A549 (cell line): Measurements from ENCODE around the gene PAEP.

Source experiments
- JUNB ChIP-seq: fragments of >200 bp; sonication (Bioruptor Twin); formaldehyde crosslinking; IDR thresholded peaks from 2 replicates; pipeline ENCODE4 v1.6.1; 2016
- KDM5A ChIP-seq: fragments of 200-600 bp; sonication (generic); IDR thresholded peaks from 2 replicates; pipeline ENCODE4 v1.6.1; 2016; ENCODE audit warnings: antibody characterized with exemption, mild to moderate bottlenecking
- POLR2A ChIP-seq: IDR thresholded peaks from 2 replicates; pipeline ENCODE4 v1.6.1; 2012; ENCODE audit warnings: mild to moderate bottlenecking, low read length
- SMC3 ChIP-seq: fragments of >200 bp; sonication (Bioruptor Twin); formaldehyde crosslinking; IDR thresholded peaks from 3 replicates; pipeline ENCODE4 v1.6.1; 2018; ENCODE audit warnings: inconsistent platforms
- TF ChIP-seq, protein P1 (sequence below): fragments of >200 bp; sonication (Bioruptor Twin); formaldehyde crosslinking; IDR thresholded peaks from 3 replicates; pipeline ENCODE4 v1.5.1; 2016

DNA sequence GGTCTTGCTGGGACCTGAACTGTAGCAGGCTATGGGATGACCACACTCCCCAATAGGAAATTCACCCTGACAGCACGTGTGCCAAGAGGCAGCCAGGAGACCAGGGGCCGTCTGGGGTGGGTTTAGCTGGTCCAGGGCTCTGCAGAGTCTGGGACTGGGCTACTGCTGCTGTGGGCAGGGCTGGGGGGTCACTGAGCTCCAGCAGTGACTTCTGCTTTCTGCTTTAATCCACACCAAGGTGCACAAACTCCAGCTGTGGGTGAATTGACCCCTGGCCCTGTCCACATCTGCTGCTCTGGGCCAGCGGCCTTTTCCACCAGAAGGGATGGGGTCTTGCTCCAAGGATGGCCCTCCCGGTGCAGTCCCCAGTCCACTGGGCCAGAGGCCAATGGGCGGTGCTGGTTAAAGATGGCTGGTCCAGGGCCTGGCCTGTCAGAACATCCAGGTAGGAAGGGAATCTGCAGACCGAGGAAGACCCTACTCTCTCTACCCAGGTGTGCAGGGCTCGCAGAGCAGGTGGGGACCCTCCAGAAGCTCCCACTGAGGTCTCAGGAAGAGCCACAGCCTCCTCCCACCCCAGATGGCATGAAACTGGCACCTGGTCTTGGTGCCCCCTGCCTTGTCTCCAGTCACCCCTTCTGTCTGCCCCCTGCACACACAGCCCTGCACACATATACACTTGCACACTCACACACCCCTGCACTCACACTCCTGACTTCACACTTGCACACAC, 49.8 kb downstream of the PAEP start:
- TF ChIP-seq POLR2A (no peak), KDM5A (no peak), JUNB (no peak), SMC3 (no peak)
- TF ChIP-seq, protein P1, sequence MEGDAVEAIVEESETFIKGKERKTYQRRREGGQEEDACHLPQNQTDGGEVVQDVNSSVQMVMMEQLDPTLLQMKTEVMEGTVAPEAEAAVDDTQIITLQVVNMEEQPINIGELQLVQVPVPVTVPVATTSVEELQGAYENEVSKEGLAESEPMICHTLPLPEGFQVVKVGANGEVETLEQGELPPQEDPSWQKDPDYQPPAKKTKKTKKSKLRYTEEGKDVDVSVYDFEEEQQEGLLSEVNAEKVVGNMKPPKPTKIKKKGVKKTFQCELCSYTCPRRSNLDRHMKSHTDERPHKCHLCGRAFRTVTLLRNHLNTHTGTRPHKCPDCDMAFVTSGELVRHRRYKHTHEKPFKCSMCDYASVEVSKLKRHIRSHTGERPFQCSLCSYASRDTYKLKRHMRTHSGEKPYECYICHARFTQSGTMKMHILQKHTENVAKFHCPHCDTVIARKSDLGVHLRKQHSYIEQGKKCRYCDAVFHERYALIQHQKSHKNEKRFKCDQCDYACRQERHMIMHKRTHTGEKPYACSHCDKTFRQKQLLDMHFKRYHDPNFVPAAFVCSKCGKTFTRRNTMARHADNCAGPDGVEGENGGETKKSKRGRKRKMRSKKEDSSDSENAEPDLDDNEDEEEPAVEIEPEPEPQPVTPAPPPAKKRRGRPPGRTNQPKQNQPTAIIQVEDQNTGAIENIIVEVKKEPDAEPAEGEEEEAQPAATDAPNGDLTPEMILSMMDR, result no peak
